Liver (tissue), 9 donors: Measurements from ENCODE around the gene CEP128. TPM values are rescaled to one million over a fixed set of nuclear protein-coding genes. Genes with fewer than 3 reads are reported as not detected.

Experiments used
- DNase-seq: peaks from one replicate; pipeline ENCODE4 v3.0.0-alpha.2; 2017; ENCODE audit warnings: low spot score
- H3K27ac ChIP-seq, 2 donors: one replicate each; pipeline ENCODE4 v1.7.0; 2013; ENCODE audit warnings: inconsistent platforms in 2 of 2, low read length in 2 of 2, control low read depth in 1 of 2, low read depth in 1 of 2, mild to moderate bottlenecking in 1 of 2
- H3K27me3 ChIP-seq, 4 donors: one replicate each; pipeline versions ENCODE4 v1.6.1 to v1.7.0; 2013; ENCODE audit warnings: low read length in 3 of 4, inconsistent platforms in 1 of 4, mild to moderate bottlenecking in 1 of 4, moderate library complexity in 1 of 4; ENCODE audit not compliant: control insufficient read depth in 4 of 4, insufficient read depth in 4 of 4
- H3K36me3 ChIP-seq, 4 donors: one replicate each; pipeline versions ENCODE4 v1.6.1 to v1.7.0; 2013; ENCODE audit warnings: low read length in 3 of 4, mild to moderate bottlenecking in 3 of 4, low read depth in 1 of 4, moderate library complexity in 1 of 4; ENCODE audit not compliant: control insufficient read depth in 4 of 4, insufficient read depth in 3 of 4
- H3K4me1 ChIP-seq, 4 donors: one replicate each; pipeline versions ENCODE4 v1.6.1 to v1.7.0; 2013; ENCODE audit warnings: low read length in 3 of 4, mild to moderate bottlenecking in 3 of 4, moderate library complexity in 1 of 4; ENCODE audit not compliant: control insufficient read depth in 4 of 4, insufficient read depth in 4 of 4
- H3K4me3 ChIP-seq, 3 donors: one replicate each; pipeline versions ENCODE4 v1.6.1 to v1.7.0; 2013; ENCODE audit warnings: low read length in 3 of 3, control low read depth in 1 of 3, low read depth in 1 of 3, mild to moderate bottlenecking in 1 of 3
- H3K9ac ChIP-seq, 2 donors: one replicate each; pipeline ENCODE4 v1.7.0; 2013; ENCODE audit warnings: low read length in 2 of 2, mild to moderate bottlenecking in 2 of 2, moderate library complexity in 2 of 2, control low read depth in 1 of 2, low read depth in 1 of 2
- H3K9me3 ChIP-seq, 4 donors: one replicate each; pipeline versions ENCODE4 v1.6.1 to v1.7.0; 2013; ENCODE audit warnings: low read length in 3 of 4; ENCODE audit not compliant: control insufficient read depth in 4 of 4
- EGR1 ChIP-seq, 2 donors: IDR thresholded peaks; 2 replicates each; pipeline ENCODE4 v1.6.1; 2016 to 2018; ENCODE audit warnings: antibody characterized with exemption in 2 of 2, low read depth in 2 of 2
- FOXA1 ChIP-seq: IDR thresholded peaks from 2 replicates; pipeline ENCODE4 v1.6.1; 2016; ENCODE audit warnings: antibody characterized with exemption
- FOXA2 ChIP-seq: IDR thresholded peaks from 2 replicates; pipeline ENCODE4 v1.6.1; 2016; ENCODE audit warnings: antibody characterized with exemption
- GABPA ChIP-seq, 2 donors: IDR thresholded peaks in 1 of 2; conservative IDR thresholded peaks in 1 of 2; 2 replicates each; pipeline ENCODE4 v1.6.1; 2016; ENCODE audit warnings: antibody characterized with exemption in 2 of 2, mild to moderate bottlenecking in 1 of 2, moderate library complexity in 1 of 2
- HNF4A ChIP-seq, 2 donors: conservative IDR thresholded peaks; 2 replicates each; pipeline ENCODE4 v1.6.1; 2016; ENCODE audit warnings: antibody characterized with exemption in 2 of 2, mild to moderate bottlenecking in 2 of 2
- RAD21 ChIP-seq, 2 donors: IDR thresholded peaks; 2 replicates each; pipeline ENCODE4 v1.6.1; 2016; ENCODE audit warnings: antibody characterized with exemption in 2 of 2, mild to moderate bottlenecking in 2 of 2
- RXRA ChIP-seq, 2 donors: IDR thresholded peaks; 2 replicates each; pipeline ENCODE4 v1.6.1; 2017 to 2018; ENCODE audit warnings: antibody characterized with exemption in 2 of 2, mild to moderate bottlenecking in 1 of 2
- SP1 ChIP-seq: IDR thresholded peaks from 2 replicates; pipeline ENCODE4 v1.6.1; 2018; ENCODE audit warnings: antibody characterized with exemption, mild to moderate bottlenecking
- TAF1 ChIP-seq: conservative IDR thresholded peaks from 2 replicates; pipeline ENCODE4 v1.6.1; 2016; ENCODE audit warnings: antibody characterized with exemption, mild to moderate bottlenecking
- YY1 ChIP-seq: IDR thresholded peaks from 2 replicates; pipeline ENCODE4 v1.6.1; 2016; ENCODE audit warnings: antibody characterized with exemption, mild to moderate bottlenecking
- WGBS: extraction: QIAGEN DNeasy Blood & Tissue Kit; methylation state at CpG from one replicate; pipeline ENCODE4 v1.1.7; 2013; 5-methylcytosine and 5-hydroxymethylcytosine counted together
- polyA plus RNA-seq, 2 donors: library from polyadenylated mRNA; stranded (reverse) in 1 of 2; unstranded in 1 of 2; fragments of 200-250 nt in 1 of 2; fragments of >200 nt in 1 of 2; fragmentation: Nextera tagmentation in 1 of 2; extraction: Ambion mirVana in 1 of 2; gene quantifications; one replicate each; pipeline versions ENCODE4 v1.2.1 to v1.2.3, GENCODE V29; 2013 to 2015
- total RNA-seq, 2 donors: library from RNA; depleted of rRNA; stranded (reverse); fragments of >200 nt; gene quantifications; one replicate each; pipeline ENCODE4 v1.2.3, GENCODE V29; 2014
- TF ChIP-seq, protein P1 (sequence below): IDR thresholded peaks from 2 replicates; pipeline ENCODE4 v1.6.1; 2016; ENCODE audit warnings: antibody characterized with exemption
- TF ChIP-seq, protein P2 (sequence below): IDR thresholded peaks from 2 replicates; pipeline ENCODE4 v1.6.1; 2016; ENCODE audit warnings: antibody characterized with exemption
- TF ChIP-seq, protein P3 (sequence below): IDR thresholded peaks from 2 replicates; pipeline ENCODE4 v1.6.1; 2016; ENCODE audit warnings: antibody characterized with exemption, mild to moderate bottlenecking
- TF ChIP-seq, protein P4 (sequence below): fragments of 150-350 bp; IDR thresholded peaks from 2 replicates; pipeline ENCODE4 v1.5.1; 2017; ENCODE audit warnings: improper control_type of control experiment, low read depth, low read length; ENCODE audit not compliant: missing input control
- donor health status: healthy.
- donor health status: healthy.
- donor health status: healthy.
- donor health status: healthy.
- donor health status: healthy.

The CEP128 gene
- total and polyA plus RNA-seq, 4 donors, result 0.27 to 3.8 (median 1.4) TPM

DNA sequence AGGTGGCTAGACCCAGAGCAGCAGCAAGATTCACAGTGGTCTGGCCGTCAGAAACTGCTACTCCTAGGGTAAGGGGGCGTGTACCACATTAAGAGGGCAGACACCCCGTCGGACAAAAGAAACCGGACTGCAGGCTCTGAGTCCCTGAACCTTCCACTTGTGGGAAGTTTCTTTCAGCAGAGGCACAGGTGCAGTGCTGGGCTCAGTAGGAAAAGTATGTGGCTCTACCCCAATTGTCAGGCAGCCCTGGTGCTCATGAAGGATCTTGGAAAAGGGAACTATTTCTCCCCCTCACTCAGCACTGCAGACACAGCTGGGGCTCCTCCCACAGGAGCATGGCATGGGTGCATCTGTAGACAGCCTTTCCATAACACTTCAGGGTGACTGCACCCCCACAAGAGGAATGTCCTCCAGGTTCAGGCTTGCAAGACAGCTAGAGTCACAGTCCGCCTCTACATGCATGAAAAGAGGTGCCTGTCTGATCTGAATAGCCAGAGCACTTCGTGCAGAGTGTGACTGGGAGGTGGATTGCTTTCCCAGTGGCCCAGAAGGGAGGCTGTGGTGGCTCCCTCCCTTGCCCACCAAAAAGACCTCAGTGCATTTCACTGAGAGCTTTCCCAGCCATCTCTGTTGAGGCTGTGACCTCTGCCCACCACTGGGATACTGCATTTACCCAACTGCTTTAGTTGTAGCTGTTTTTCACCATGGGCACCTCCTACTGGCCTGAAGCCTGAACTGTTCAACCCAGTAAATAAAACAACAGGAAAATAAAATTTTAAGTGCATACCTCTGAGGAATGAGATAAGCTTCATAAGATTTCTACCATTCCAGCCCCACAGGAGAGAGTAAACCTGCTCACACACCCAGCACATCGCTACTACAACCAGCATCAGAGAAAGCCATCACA is 14.2 kb downstream of the CEP128 start:
- Histone ChIP-seq H3K9ac (no peak overlapping the region), H3K9me3 (no peaks in the 10 kb centered on the region), H3K27me3 (no peaks in the 10 kb centered on the region), H3K36me3 (no peaks in the 10 kb centered on the region), H3K27ac (no peak overlapping the region), H3K4me3 (no peak overlapping the region), H3K4me1 (no peaks in the 10 kb centered on the region)
- TF ChIP-seq RXRA (IDR thresholded peaks at IDR 0.05) (no peak), GABPA (IDR thresholded peaks at IDR 0.05 in 1 of 2, conservative IDR thresholded peaks at IDR 0.05 in 1 of 2) (no peak), EGR1 (IDR thresholded peaks at IDR 0.05; ENCODE audit: low read depth in 2 of 2) (no peak), RAD21 (IDR thresholded peaks at IDR 0.05) (no peak), HNF4A (conservative IDR thresholded peaks at IDR 0.05) (no peak), SP1 (no peak), TAF1 (no peak), FOXA2 (no peak), YY1 (no peak), FOXA1 (no peak)
- TF ChIP-seq, protein P1, sequence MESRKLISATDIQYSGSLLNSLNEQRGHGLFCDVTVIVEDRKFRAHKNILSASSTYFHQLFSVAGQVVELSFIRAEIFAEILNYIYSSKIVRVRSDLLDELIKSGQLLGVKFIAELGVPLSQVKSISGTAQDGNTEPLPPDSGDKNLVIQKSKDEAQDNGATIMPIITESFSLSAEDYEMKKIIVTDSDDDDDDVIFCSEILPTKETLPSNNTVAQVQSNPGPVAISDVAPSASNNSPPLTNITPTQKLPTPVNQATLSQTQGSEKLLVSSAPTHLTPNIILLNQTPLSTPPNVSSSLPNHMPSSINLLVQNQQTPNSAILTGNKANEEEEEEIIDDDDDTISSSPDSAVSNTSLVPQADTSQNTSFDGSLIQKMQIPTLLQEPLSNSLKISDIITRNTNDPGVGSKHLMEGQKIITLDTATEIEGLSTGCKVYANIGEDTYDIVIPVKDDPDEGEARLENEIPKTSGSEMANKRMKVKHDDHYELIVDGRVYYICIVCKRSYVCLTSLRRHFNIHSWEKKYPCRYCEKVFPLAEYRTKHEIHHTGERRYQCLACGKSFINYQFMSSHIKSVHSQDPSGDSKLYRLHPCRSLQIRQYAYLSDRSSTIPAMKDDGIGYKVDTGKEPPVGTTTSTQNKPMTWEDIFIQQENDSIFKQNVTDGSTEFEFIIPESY, result no peak
- TF ChIP-seq, protein P2, sequence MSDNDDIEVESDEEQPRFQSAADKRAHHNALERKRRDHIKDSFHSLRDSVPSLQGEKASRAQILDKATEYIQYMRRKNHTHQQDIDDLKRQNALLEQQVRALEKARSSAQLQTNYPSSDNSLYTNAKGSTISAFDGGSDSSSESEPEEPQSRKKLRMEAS, result no peak
- TF ChIP-seq, protein P3, sequence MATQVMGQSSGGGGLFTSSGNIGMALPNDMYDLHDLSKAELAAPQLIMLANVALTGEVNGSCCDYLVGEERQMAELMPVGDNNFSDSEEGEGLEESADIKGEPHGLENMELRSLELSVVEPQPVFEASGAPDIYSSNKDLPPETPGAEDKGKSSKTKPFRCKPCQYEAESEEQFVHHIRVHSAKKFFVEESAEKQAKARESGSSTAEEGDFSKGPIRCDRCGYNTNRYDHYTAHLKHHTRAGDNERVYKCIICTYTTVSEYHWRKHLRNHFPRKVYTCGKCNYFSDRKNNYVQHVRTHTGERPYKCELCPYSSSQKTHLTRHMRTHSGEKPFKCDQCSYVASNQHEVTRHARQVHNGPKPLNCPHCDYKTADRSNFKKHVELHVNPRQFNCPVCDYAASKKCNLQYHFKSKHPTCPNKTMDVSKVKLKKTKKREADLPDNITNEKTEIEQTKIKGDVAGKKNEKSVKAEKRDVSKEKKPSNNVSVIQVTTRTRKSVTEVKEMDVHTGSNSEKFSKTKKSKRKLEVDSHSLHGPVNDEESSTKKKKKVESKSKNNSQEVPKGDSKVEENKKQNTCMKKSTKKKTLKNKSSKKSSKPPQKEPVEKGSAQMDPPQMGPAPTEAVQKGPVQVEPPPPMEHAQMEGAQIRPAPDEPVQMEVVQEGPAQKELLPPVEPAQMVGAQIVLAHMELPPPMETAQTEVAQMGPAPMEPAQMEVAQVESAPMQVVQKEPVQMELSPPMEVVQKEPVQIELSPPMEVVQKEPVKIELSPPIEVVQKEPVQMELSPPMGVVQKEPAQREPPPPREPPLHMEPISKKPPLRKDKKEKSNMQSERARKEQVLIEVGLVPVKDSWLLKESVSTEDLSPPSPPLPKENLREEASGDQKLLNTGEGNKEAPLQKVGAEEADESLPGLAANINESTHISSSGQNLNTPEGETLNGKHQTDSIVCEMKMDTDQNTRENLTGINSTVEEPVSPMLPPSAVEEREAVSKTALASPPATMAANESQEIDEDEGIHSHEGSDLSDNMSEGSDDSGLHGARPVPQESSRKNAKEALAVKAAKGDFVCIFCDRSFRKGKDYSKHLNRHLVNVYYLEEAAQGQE, result no peak
- TF ChIP-seq, protein P4, sequence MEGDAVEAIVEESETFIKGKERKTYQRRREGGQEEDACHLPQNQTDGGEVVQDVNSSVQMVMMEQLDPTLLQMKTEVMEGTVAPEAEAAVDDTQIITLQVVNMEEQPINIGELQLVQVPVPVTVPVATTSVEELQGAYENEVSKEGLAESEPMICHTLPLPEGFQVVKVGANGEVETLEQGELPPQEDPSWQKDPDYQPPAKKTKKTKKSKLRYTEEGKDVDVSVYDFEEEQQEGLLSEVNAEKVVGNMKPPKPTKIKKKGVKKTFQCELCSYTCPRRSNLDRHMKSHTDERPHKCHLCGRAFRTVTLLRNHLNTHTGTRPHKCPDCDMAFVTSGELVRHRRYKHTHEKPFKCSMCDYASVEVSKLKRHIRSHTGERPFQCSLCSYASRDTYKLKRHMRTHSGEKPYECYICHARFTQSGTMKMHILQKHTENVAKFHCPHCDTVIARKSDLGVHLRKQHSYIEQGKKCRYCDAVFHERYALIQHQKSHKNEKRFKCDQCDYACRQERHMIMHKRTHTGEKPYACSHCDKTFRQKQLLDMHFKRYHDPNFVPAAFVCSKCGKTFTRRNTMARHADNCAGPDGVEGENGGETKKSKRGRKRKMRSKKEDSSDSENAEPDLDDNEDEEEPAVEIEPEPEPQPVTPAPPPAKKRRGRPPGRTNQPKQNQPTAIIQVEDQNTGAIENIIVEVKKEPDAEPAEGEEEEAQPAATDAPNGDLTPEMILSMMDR, result no peak
- no peak for DNase-seq
- 96% methylated on average over 8 of the region's 8 CpGs for WGBS
